GM20000 (cell line): ENCODE results near the gene RHBDD1.

Experiments used
- DNase-seq: peaks from one replicate; pipeline ENCODE4 v3.0.0; 2012; ENCODE audit warnings: low spot score
- TF ChIP-seq, protein P1 (sequence below): IDR thresholded peaks from 2 replicates; pipeline ENCODE4 v1.5.1; 2012; ENCODE audit warnings: mild to moderate bottlenecking, control low read depth; ENCODE audit errors: extremely low read depth, missing control alignments

Gene RHBDD1

GRCh38 chr2:226847511-226847910 is 11.7 kb downstream of the RHBDD1 start:
- DNase-seq: no peak
- TF ChIP-seq, protein P1, sequence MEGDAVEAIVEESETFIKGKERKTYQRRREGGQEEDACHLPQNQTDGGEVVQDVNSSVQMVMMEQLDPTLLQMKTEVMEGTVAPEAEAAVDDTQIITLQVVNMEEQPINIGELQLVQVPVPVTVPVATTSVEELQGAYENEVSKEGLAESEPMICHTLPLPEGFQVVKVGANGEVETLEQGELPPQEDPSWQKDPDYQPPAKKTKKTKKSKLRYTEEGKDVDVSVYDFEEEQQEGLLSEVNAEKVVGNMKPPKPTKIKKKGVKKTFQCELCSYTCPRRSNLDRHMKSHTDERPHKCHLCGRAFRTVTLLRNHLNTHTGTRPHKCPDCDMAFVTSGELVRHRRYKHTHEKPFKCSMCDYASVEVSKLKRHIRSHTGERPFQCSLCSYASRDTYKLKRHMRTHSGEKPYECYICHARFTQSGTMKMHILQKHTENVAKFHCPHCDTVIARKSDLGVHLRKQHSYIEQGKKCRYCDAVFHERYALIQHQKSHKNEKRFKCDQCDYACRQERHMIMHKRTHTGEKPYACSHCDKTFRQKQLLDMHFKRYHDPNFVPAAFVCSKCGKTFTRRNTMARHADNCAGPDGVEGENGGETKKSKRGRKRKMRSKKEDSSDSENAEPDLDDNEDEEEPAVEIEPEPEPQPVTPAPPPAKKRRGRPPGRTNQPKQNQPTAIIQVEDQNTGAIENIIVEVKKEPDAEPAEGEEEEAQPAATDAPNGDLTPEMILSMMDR: no peak

GRCh38 chr2:226849349-226849748 is 13.5 kb downstream of the RHBDD1 start:
- TF ChIP-seq, protein P1: no peak
- no peak for DNase-seq

- DNase-seq: no peak
- TF ChIP-seq, protein P1: no peak
Measured at GRCh38 chr2:226850024-226850423, 14.2 kb downstream of the RHBDD1 start.

GRCh38 chr2:226855787-226856186 is 19.9 kb downstream of the RHBDD1 start:
- no peak for DNase-seq
- TF ChIP-seq, protein P1: no peak

DNA sequence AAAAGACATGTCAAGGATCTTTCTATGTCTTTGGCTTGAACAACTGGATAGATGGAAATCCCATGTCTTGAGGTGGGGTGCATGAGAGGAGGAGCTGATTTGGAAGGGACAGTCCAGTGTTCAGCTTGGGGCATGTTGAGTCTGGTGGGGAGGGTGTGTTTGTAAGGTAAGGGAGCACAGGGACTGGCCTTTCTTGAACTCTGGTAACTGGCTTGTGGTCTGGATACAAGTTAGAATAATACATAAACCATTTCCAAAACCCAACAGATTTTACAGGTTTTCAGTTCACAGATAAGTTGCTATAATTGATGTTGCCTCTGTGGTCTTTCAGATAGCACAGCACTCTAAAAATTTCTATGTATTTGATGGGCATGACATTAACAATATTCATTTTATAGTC is 24.2 kb downstream of the RHBDD1 start:
- TF ChIP-seq, protein P1: no peak

DNA sequence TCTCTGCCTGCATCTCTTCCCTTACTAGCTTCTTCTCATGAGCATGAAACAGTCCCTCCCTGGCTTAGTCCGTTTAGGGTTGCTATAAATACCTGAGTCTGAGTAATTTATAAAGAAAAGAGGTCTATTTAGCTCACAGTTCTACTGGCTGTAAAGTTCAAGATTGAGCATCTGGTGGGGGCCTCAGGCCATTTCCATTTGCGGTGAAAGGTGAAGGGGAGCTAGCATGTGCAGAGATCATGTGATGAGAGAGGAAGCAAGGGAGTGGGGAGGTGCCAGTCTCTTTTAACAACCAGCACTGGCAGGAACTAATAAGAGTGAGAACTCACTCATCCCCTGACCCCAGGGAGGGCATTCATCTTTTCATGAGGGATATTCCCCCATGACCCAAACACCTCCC is 26.8 kb downstream of the RHBDD1 start:
- DNase-seq: peak; percentile 18
- TF ChIP-seq, protein P1: no peak

More for the DNA sequence above, 24.2 kb downstream of the RHBDD1 start:
- no peak for DNase-seq

GRCh38 chr2:226865273-226865672 is 29.4 kb downstream of the RHBDD1 start:
- TF ChIP-seq, protein P1: no peak
- DNase-seq: no peak

DNA sequence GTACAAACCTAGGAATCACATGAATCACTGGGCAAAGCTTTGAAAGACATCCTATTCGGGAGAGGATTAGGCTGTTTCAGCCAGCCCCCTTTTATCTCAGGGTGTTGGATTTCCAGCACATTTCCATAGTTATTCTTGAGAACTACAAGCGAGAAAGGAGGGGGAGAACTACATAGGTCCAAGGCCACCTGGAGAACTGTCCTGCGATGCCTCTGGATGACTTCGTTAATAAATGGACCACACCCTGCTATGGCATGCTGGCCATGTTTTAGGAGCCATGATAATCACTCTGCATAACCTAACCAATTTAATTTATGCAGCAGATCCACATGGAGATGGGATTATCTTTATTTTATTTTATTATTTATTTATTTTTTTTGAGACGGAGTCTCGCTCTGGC is 29.9 kb downstream of the RHBDD1 start:
- TF ChIP-seq, protein P1: no peak
- no peak for DNase-seq
